Spinal cord (tissue), 10 donors: ENCODE results near the gene RPUSD1. TPM values are rescaled to one million over a fixed set of nuclear protein-coding genes. Genes with fewer than 3 reads are reported as not detected.

Experiments
- DNase-seq, 6 donors: peaks; one replicate each; pipeline versions ENCODE4 v3.0.0 to v3.0.0-alpha.2; 2013 to 2015; ENCODE audit warnings: low spot score in 6 of 6, low read depth in 4 of 6
- H3K27ac ChIP-seq: one replicate; pipeline ENCODE4 v1.5.1; 2013; ENCODE audit warnings: low read depth, low read length, control low read depth
- H3K27me3 ChIP-seq: one replicate; pipeline ENCODE4 v1.6.1; 2013; ENCODE audit warnings: low read length; ENCODE audit not compliant: control insufficient read depth, insufficient read depth
- H3K36me3 ChIP-seq: one replicate; pipeline ENCODE4 v1.6.1; 2013; ENCODE audit warnings: low read length; ENCODE audit not compliant: control insufficient read depth, insufficient read depth
- H3K4me1 ChIP-seq: one replicate; pipeline ENCODE4 v1.6.1; 2013; ENCODE audit warnings: low read length; ENCODE audit not compliant: control insufficient read depth, insufficient read depth
- H3K4me3 ChIP-seq: one replicate; pipeline ENCODE4 v1.5.1; 2013; ENCODE audit warnings: low read depth, low read length, control low read depth
- H3K9me3 ChIP-seq: one replicate; pipeline ENCODE4 v1.6.1; 2013; ENCODE audit warnings: low read length; ENCODE audit not compliant: control insufficient read depth, insufficient read depth
- WGBS: methylation state at CpG from one replicate; pipeline ENCODE4 v1.1.5; 2013; ENCODE audit warnings: missing lambda C conversion rate; ENCODE audit not compliant: insufficient coverage; 5-methylcytosine and 5-hydroxymethylcytosine counted together
- polyA plus RNA-seq, 2 donors: library from polyadenylated mRNA; unstranded; fragments of 120-200 nt; gene quantifications; one replicate each; pipeline ENCODE4 v1.2.1, GENCODE V29; 2013; ENCODE audit not compliant: insufficient read length in 2 of 2
- total RNA-seq, 2 donors: library from RNA; depleted of rRNA in 1 of 2; stranded (reverse); fragments of 120-200 nt in 1 of 2; fragments of >200 nt in 1 of 2; gene quantifications; one replicate each; pipeline versions ENCODE4 v1.2.3 to v1.2.4, GENCODE V29; 2013 to 2014
- donor health status: healthy.

Gene RPUSD1
- total and polyA plus RNA-seq, 4 donors: 9.3 to 23.9 (median 18.6) TPM

DNA sequence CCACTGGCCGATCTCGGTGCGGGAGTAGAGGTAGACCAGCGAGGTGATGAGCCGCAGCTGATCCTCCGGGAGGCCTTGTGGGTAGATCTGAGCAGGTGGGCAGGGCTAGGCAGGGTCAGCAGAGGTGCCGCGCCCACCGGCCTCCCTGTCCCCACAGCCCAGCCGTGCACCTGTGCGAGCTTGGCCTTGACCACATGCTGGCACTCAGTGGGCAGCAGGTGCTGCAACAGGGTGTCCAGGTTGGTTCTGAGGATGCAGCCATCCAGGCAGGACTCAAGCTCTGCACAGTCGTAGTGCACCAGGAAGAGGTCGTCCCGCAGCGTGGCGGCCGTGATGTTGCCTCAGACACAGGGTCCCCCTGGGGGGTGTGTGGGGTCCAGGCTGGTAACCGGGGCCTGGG is 15.2 kb downstream of the RPUSD1 start:
- Histone ChIP-seq H3K36me3 (no peaks in the 10 kb centered on the region), H3K27ac (no peak overlapping the region), H3K4me3 (no peak overlapping the region), H3K4me1 (no peaks in the 10 kb centered on the region), H3K9me3 (no peaks in the 10 kb centered on the region), H3K27me3 (no peaks in the 10 kb centered on the region)
- no peak for DNase-seq
- 84% methylated on average over 18 of the region's 18 CpGs for WGBS

DNA sequence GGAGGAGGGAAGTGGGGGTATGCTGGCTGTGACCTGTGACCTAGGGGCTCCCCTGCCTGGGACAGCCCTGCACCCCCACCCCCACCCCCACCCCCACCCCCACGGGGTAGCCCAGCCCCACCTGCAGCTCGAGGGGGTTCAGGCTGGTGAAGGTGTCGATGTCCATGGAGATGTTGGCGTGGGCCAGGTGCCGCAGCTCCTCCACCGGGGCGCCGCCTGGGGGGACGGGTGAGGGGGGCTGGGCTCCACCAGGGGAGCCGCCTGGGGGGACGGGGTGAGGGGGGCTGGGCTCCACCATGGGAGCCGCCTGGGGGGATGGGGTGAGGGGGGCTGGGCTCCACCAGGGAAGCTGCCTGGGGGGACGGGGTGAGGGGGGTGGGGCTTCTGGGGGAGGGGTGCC is 17.8 kb downstream of the RPUSD1 start:
- DNase-seq: no peak
- WGBS: no CpG with 5 or more reads among the region's 13 CpGs
- Histone ChIP-seq H3K9me3 (no peaks in the 10 kb centered on the region), H3K27me3 (no peaks in the 10 kb centered on the region), H3K36me3 (no peaks in the 10 kb centered on the region), H3K4me3 (no peak overlapping the region), H3K27ac (no peak overlapping the region), H3K4me1 (no peaks in the 10 kb centered on the region)

GRCh38 chr16:769934-770333 is 18.2 kb downstream of the RPUSD1 start:
- Histone ChIP-seq H3K36me3 (no peaks in the 10 kb centered on the region), H3K27me3 (no peaks in the 10 kb centered on the region), H3K4me3 (no peak overlapping the region), H3K27ac (no peak overlapping the region), H3K4me1 (no peaks in the 10 kb centered on the region), H3K9me3 (no peaks in the 10 kb centered on the region)
- DNase-seq: no peak
- 77% methylated on average over 19 of the region's 19 CpGs for WGBS

DNA sequence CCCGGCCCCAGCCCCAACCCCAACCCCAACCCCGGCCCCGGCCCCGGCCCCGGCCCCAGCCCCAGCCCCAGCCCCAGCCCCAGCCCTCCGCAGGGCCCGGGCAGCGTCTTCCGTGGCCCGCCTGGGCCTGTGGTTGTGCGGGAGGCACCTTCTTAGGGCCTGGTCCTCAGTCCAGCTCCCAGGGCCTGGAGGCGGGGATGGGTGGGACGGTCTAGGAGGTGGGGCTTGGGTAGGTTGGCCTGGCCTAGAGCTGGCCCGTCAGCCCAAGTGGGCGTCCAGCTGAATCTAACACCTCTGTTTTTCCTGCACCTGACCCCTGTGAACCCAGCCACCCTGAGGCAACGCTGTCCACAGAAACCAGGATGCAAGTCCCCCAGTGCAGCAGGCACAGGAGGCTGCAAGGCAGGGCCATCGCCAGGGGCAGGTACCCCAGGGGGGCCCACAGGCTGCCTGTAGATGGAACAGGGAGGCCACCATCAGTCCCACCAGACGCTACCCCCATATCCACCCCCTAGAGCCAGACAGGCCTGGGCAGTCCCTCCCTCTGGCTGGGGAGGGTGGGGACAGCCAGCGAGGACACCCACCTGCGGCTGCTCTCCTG is 18.9 kb downstream of the RPUSD1 start:
- Histone ChIP-seq H3K36me3 (no peaks in the 10 kb centered on the region), H3K9me3 (no peaks in the 10 kb centered on the region), H3K27me3 (no peaks in the 10 kb centered on the region), H3K4me3 (no peak overlapping the region), H3K27ac (no peak overlapping the region), H3K4me1 (no peaks in the 10 kb centered on the region)
- 79% methylated on average over 12 of the region's 20 CpGs for WGBS
- DNase-seq: no peak

GRCh38 chr16:768428-768827 is 19.8 kb downstream of the RPUSD1 start:
- Histone ChIP-seq H3K36me3 (no peaks in the 10 kb centered on the region), H3K4me3 (no peak overlapping the region), H3K4me1 (no peaks in the 10 kb centered on the region), H3K27me3 (no peaks in the 10 kb centered on the region), H3K27ac (no peak overlapping the region), H3K9me3 (no peaks in the 10 kb centered on the region)
- 85% methylated on average over 21 of the region's 21 CpGs for WGBS
- DNase-seq: no peak

- no peak overlapping the region for H3K4me3 ChIP-seq
- 61% methylated on average over 6 of the region's 38 CpGs for WGBS
- DNase-seq: no peak
- H3K27me3 ChIP-seq: no peaks in the 10 kb centered on the region
- H3K27ac ChIP-seq: no peak overlapping the region
- H3K36me3 ChIP-seq: no peaks in the 10 kb centered on the region
- H3K9me3 ChIP-seq: no peaks in the 10 kb centered on the region
- no peaks in the 10 kb centered on the region for H3K4me1 ChIP-seq
These were observed 20.4 kb downstream of the RPUSD1 start for GRCh38 chr16:767743-768235.

DNA sequence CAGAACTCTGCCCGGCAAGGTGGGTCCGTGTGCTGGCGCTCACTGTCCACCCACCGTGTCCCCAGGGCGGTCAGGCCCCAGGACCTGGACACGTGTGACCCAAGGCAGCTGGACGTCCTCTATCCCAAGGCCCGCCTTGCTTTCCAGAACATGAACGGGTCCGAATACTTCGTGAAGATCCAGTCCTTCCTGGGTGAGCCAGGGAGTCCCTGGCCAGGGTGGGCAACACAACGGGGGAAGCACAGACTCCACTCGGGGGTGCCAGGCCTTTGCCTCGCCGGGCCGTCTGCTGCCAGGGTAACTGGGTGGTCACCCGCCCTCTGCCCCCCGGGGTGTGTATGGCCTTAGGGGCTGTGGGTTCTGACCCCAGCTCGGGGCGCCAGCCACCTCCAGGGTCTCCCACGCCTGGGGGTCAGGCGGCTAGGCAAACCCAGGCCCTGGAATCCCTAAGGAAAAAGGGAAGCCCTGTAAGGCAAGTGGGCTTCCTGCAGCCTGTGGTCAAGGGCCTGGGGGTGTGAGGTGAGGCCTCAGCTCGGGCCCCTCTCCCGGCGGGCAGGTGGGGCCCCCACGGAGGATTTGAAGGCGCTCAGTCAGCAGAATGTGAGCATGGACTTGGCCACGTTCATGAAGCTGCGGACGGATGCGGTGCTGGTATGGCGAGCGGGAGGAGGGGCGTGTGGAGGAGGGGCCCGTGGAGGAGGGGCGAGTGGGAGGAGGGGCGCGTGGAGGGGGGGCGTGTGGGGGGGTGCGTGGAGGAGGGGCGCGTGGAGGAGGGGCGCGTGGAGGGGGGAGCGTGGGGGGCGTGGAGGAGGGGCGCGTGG is 21.2 kb downstream of the RPUSD1 start:
- Histone ChIP-seq H3K27me3 (no peaks in the 10 kb centered on the region), H3K4me3 (no peak overlapping the region), H3K27ac (no peak overlapping the region), H3K36me3 (no peaks in the 10 kb centered on the region), H3K4me1 (no peaks in the 10 kb centered on the region), H3K9me3 (no peaks in the 10 kb centered on the region)
- WGBS: 81% methylated on average over 24 of the region's 48 CpGs
- no peak for DNase-seq

GRCh38 chr16:766008-766819 is 22.0 kb downstream of the RPUSD1 start:
- WGBS: 90% methylated on average over 28 of the region's 29 CpGs
- Histone ChIP-seq H3K4me1 (no peaks in the 10 kb centered on the region), H3K4me3 (no peak overlapping the region), H3K9me3 (no peaks in the 10 kb centered on the region), H3K36me3 (no peaks in the 10 kb centered on the region), H3K27ac (no peak overlapping the region), H3K27me3 (no peaks in the 10 kb centered on the region)
- DNase-seq: no peak

DNA sequence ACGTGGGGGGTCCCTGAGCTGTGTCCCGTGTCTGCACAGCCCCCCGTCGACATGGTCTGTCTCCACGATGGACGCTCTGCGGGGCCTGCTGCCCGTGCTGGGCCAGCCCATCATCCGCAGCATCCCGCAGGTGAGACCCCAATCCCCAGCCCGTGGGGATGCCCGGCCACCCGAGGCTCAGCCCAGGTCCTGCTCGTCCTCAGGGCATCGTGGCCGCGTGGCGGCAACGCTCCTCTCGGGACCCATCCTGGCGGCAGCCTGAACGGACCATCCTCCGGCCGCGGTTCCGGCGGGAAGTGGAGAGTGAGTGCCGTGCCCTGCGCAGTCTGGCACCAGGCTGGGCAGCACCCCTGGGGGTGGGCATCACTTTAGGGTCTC is 22.7 kb downstream of the RPUSD1 start:
- Histone ChIP-seq H3K36me3 (no peaks in the 10 kb centered on the region), H3K27ac (no peak overlapping the region), H3K4me1 (no peaks in the 10 kb centered on the region), H3K27me3 (no peaks in the 10 kb centered on the region), H3K9me3 (no peaks in the 10 kb centered on the region), H3K4me3 (no peak overlapping the region)
- WGBS: 94% methylated on average over 27 of the region's 29 CpGs
- no peak for DNase-seq
